Epithelial cell of proximal tubule (primary cell): Measurements from ENCODE around the gene AP5Z1. TPM values are rescaled to one million over a fixed set of nuclear protein-coding genes. Genes with fewer than 3 reads are reported as not detected.

Experiments used
- DNase-seq: peaks from one replicate; pipeline ENCODE4 v3.0.0-alpha.2; 2011; ENCODE audit warnings: low read depth
- H3K4me3 ChIP-seq: 2 replicates; pipeline ENCODE4 v1.5.1; 2011; ENCODE audit warnings: low read depth, mild to moderate bottlenecking, low read length
- CTCF ChIP-seq: conservative IDR thresholded peaks from 2 replicates; pipeline ENCODE4 v1.5.1; 2012; ENCODE audit warnings: low read depth, mild to moderate bottlenecking, low read length
- total RNA-seq: library from RNA; depleted of rRNA; stranded (reverse); fragments of >200 nt; gene quantifications from 2 replicates; pipeline ENCODE4 v1.2.3, GENCODE V29; 2015

AP5Z1 gene
- total RNA-seq, 1 donor from 2014 or later: 21.4 TPM

GRCh38 chr7:4815609-4816418, 40.4 kb downstream of the AP5Z1 start:
- no peak overlapping the region for H3K4me3 ChIP-seq
- DNase-seq: no peak
- no peak for TF ChIP-seq CTCF

GRCh38 chr7:4816419-4817080, 41.1 kb downstream of the AP5Z1 start:
- no peak overlapping the region for H3K4me3 ChIP-seq
- no peak for TF ChIP-seq CTCF
- DNase-seq: no peak

GRCh38 chr7:4817178-4817901, 41.9 kb downstream of the AP5Z1 start:
- TF ChIP-seq CTCF: no peak
- H3K4me3 ChIP-seq: no peak overlapping the region
- DNase-seq: no peak

- TF ChIP-seq CTCF: no peak
- no peak for DNase-seq
- no peak overlapping the region for H3K4me3 ChIP-seq
Measured at GRCh38 chr7:4818000-4818794, 42.8 kb downstream of the AP5Z1 start.

- H3K4me3 ChIP-seq: no peak overlapping the region
- DNase-seq: no peak
- TF ChIP-seq CTCF: no peak
Measured at GRCh38 chr7:4819560-4820404, 44.4 kb downstream of the AP5Z1 start.

GRCh38 chr7:4820405-4820966, 45.1 kb downstream of the AP5Z1 start:
- H3K4me3 ChIP-seq: no peak overlapping the region
- DNase-seq: no peak
- no peak for TF ChIP-seq CTCF
